GM19463 (cell line): ENCODE data around the gene MZB1.
A peak's percentile ranks its signal among the peaks of the same experiment; 100 is the strongest.
"Not testable (repeated sequence)": the region's sequence is repeated elsewhere in the genome, so short reads cannot be mapped to it uniquely, and the experiment has no call there.

Experiments used
- ATAC-seq: cut with Tn5 transposase; IDR thresholded peaks from one replicate; pipeline ENCODE4 v1.9.1; 2021; ENCODE audit warnings: mild to moderate bottlenecking, moderate library complexity; ENCODE audit not compliant: unreplicated experiment

MZB1 gene

DNA sequence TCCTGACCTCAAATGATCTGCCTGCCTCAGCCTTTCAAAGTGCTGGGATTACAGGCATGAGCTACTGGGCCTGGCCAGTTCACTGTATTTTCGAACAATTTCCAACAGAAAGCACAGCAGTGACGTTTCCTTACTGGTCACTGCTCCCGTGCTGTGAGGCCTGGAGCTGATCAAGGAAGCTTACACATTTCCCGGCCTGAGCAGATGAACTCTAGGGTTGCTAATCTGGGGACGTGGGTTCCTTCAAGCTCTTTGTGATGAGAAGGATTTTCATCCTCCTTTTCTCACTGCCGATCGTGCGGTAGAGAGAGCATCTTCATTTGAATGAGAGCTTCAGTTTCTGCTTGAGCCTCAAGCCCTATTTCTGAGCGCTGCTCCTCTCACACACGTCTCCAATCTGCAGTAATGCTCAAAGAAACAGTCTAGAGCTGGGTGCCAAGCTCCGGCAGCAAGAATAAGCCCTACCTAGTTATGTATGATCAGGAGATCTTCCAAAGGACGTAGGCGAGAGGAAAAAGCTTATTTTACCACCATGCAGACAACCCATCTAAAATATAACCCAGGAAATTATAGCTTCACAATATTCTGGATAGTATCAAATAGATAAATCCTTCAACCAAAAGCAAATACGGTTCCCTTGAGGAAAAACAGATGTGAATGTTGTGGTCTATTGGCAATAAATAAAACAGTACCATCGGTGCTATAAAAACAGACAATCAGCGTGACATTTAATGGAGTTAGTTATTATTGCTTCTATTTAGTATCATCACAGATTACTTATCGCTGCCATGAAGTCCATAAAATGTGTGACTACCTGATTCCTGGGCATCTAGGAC, 21.5 kb upstream of the MZB1 start:
- ATAC-seq, result no peak

DNA sequence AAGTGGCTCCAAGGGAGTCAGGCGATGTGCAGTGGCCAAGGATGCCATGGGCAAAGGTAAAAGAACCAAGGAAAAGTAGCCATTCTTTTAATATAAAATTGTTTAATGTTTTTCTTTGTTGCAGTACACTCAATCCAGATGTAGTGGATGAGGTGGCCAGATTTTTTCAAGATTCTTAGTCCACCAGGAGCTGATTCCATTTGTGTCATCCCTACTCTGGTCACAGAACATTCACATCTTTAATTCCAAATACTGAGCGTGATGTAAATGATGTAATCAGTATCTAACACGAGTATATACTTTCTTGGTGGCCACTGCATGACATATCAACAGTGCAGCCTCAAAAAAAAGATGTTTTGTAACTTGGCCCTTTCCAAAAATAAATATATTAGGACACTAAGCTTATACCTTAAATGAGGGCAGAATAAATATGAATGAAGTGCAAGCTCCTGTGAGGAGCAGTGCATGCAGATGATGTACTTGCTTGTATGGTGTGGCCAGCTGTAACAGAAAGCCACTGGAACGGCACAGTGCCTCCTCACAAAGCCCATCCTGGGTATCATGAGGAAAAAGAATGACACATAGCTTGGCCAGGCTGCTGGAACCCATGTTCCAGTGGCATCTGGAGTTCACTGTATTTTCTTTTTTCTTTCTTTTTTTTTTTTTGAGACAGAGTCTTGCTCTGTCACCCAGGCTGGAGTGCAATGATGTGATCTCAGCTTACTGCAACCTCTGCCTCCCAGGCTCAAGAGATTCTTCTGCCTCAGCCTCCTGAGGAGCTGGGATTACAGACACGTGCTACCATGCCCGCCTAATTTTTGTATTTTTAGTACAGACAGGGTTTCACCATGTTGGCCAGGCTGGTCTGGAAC, 20.6 kb upstream of the MZB1 start:
- ATAC-seq, result no peak

DNA sequence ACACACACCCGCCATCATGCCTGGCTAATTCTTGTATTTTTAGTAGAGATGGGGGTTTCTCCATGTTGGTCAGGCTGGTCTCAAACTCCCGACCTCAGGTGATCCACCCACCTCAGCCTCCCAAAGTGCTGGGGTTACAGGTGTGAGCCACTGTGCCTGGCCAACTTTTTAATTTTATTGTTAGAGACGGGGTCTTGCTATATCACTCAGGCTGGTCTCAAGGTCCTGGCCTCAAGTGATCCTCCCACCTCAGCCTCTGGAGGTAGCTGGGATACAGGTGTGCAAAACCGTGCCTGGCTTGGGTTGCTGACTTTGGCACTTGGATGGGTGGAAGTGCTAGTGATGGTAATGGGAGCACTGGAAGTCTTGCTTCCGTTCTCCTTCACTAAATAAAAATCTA, 19.4 kb upstream of the MZB1 start:
- not testable (repeated sequence) for ATAC-seq

DNA sequence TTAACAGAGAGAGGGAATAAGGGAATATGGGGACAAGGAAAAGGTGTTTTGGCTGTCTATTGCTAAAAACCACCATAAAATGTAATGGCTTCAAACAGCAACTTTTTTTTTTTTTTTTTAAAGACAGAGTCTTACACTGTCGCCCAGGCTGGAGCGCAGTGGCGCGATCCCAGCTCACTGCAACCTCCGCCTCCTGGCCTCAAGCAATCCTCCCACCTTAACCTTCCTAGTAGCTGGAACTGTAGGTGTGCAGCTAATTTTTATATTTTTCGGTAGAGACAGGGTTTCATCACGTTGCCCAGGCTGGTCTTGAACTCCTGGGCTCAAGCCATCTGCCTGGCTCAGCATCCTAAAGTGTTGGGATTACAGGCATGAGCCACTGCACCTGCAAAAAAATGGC, 18.5 kb upstream of the MZB1 start:
- ATAC-seq, result no peak

DNA sequence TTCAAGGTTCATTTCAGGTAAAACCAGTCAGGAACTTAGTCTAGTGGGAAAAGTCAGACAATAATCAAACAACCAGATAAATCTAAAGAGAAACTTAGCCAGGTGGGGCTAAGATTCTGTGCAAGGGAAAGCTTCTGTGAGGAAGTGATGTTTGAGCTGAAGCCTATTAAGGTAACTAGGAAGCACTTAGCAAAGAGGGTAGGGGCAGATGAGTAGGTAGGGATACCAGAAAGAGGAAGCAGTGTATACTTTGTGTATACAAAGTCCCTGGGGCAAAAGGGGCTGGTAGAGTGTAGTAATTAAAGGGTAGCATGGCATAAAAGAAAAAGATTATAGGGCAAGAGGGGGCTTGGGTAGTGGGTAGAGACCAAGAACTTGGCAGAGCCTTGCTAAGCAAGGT, 17.8 kb upstream of the MZB1 start:
- no peak for ATAC-seq

DNA sequence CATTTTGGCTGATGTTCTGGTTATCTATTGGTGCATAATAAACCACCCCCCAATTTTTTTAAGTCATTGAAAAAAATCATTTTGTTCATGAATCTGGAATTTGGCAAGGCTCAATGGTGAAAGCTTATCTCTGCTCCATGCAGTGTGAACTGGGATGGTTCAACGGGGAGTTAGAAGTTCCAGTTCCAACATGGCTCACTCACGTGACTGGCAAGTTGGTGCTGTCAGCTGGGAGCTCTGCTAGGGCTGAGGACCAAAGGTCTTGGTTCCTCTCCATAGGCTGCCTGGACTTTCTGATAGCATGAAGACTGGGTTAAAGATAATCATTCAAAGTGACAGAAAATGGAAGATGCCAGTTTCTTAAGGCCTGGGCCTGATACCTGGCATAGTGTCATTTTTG, 17.2 kb upstream of the MZB1 start:
- no peak for ATAC-seq

DNA sequence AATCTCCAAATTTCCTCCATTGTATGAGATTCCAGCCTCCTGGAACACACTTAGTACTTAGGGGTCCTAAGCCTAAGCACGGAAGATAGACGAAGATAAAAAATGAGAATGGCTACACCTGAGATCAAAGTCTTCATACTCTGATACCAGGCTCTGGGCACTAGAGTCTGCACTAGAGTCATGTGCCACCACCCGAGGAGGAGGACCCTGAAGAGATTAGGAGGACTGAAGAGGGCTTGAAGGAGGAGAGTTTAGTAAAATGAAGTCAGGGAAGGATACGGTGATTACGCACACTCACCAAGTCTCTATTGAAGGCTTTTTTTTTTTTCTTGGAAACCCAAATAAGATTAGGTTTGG, 14.7 kb upstream of the MZB1 start:
- no peak for ATAC-seq

DNA sequence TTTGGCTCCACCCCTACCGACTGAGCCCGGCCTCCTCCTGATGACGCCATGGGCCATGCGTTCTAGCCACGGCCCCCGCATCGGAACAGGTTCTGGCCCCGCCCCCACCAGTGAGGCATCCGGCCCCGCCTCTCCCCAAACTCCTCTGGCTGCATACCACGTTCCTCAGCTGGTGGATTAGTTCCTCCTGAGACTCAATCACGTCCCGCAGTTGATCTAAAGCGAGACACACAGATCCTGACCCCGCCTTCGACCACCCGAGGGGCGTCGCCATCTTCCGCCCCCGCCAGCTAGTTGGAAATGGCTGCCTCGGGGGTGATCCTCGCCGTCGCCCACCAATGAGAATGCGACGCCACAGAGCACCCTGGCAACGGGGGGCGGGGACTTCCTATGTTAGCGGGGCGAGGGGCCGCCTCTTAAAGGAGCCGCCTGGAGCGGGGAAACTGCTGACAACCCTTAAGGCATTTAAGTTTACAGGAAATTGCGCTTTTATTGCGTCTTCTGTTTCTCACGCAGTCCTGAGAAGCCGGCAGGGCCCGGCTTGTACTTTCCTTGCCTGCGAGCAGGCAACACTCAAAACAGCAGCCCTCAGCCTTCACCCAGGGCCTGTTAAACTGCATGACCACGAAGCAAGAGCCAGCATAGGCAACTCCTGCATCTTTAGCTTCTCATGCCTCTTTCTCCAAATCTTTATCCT, 14.2 kb upstream of the MZB1 start, which contains the start of gene SPATA24:
SPATA24 (minus strand) TSS at position 303 of the 697 bp plus-strand sequence; CDS start at position 274, 29 bp downstream.
- ATAC-seq, result peak; percentile 76

DNA sequence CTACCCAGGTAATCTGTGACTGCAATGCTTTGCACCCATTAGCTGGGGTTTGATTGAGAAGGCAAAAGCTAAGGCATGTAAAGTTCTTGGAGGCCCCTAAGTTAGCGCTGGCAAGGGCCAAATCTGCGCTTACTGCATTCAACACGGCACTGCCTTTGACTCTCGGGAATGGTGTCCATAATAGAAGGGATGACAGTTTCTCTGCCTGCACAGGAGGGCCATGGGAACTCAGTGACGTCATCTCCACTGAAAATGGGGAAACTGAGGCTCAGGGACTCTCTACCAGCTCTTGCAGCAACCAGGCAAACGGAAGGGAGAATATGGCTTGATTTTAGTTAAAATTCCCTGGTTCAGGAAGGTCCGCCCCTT, 13.7 kb upstream of the MZB1 start:
- no peak for ATAC-seq

DNA sequence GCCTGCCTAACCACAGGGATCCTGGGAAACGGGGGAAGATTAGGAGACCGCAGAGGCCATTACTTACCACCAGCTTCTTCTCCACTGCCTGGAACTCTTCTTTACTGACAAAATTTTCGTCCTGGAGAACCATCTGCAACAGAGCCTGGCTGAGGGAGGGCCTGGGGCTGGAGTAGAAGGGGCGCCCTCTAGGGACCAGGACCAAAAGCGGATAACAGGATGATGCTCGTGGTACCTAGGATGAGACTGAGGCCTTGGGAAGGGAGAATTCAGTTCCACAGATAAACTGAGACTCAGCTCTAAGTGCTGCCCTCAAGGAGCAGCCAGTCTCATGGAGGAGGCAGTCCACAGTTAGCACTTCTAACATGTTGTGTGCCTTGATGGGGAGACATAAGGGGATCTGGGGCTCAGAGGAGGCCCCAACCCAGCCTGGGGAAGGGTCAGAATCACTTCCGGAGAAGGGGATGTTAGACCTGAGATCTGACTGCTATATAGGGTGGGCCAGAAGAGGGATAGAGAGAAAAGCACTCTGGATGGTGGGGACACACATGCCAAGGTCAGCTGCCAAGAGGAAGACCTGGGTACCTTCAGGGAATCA, 12.9 kb upstream of the MZB1 start:
- no peak for ATAC-seq

DNA sequence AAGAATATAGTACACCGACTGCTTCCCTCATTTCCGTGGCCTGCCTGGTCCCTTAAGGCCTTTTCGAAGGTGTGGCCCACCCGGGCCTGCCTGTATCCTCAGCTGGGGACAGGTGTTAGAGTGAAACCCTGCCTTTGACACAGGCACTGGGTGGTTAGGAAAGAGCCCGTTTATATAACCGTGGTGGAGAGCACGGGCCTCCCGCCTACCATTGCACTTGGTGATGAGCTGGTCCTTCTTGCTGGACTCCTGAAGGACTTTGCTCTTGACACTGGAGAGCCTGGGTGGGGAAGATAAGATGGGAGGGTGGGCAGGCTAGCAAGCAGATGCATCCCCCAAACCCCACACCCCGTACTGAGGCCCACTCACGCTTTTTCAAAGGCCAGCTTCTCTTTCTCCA, 11.8 kb upstream of the MZB1 start:
- ATAC-seq, result no peak

DNA sequence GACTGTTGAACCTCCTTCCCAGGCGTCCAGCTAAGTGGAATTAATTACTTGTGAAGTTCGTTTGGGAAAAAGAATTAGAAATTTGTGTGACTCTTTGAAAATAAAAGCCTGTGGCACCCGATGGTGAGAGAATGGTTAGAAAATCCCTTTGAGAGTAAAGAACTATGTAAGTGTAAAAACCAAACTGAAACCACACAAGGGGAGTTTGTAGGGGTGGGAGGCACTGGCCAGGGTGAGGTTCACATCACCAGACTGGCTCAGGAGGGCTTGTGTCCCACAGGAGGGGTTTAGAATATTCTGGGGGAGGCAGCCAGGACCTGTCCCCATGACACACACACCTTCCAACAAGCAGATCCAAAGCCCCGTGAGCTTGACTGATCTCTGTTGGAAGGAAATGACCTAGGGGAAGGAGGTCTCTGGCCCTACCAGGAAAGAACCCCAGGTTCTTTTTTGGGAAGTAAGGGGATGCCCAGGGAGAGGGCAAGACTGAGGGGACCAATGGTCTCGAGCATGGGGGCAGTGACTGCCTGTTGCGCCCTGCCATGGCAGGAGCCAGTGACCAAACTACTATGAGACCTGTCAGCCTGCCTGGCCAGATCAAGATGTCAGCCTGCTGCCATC, 9.9 kb upstream of the MZB1 start:
- ATAC-seq, result peak; percentile 32

DNA sequence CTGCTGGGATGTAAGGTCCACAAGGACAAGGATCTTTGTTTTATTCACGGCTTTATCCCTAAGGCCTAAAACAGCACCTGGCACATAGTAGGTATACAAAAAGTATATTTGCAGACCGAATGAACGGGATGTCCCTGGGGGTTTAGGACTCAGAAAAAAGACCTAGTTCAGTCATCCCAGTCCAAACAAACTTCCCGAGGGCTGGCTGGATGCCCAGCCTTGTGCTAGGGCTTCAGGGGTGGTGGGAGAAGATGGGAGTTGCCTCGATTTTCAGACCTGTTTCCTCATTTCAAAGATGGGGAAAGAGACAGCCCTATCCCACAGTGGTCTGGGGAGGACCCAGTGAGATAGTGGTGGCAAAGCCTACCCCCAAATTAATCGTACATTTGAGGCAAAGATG, 8.2 kb upstream of the MZB1 start:
- no peak for ATAC-seq

DNA sequence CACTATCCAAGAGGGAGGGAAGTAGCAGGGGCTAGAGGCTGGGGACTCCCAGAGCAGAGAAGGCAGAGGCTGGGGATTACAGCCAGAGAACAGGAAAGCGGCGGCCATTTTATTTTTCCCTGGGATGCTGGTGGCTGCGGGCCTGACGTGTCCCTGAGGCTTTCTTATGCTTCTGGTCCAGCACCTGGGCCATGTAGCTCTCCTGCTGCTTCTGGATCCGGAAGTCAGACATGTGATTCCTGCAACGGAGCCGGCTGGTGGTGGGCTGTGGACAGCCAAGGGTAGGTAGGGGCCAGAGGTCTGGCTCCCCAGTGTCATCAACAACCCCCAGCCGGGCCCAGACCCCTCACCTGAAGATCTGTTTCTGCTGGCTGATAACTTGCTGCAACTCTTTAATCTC, 7.0 kb upstream of the MZB1 start:
- no peak for ATAC-seq

DNA sequence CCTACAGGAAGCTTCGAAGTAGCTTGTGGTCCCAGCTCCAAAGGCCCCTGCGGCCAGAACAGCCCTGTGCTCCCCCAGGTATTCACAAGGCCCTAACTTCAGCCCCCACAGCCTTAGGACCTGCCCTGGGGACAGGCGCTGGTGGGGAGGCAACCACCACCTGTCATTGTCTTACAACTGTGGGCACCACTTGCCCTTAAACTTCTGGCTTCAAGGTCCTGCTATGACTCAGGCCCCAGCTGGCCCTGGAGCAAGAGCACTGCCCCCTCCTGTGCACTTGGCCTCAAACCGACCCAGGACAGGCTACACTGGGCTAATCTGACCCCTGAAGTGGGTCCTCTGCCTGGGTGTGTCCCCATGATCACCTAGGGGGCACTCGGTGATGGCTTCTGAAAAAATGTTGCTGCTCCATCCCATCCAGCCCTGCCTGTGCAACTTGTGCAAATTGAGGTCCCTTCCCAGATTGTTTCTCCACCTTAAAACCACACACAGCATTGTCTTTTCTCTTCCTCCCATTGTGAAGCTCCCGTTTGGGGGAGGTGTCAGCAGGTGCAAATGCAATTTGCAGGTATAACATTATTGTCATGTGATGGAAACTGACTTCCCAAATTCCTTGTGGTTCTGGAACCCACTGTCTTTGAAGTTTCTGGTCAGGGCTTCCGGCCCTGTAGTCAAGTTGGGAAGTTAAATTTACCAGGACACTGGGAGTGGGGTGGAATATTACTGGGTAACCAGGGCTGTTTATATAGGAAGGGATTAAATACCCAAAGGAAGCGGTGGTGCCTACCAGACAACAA, 6.3 kb upstream of the MZB1 start:
- no peak for ATAC-seq

DNA sequence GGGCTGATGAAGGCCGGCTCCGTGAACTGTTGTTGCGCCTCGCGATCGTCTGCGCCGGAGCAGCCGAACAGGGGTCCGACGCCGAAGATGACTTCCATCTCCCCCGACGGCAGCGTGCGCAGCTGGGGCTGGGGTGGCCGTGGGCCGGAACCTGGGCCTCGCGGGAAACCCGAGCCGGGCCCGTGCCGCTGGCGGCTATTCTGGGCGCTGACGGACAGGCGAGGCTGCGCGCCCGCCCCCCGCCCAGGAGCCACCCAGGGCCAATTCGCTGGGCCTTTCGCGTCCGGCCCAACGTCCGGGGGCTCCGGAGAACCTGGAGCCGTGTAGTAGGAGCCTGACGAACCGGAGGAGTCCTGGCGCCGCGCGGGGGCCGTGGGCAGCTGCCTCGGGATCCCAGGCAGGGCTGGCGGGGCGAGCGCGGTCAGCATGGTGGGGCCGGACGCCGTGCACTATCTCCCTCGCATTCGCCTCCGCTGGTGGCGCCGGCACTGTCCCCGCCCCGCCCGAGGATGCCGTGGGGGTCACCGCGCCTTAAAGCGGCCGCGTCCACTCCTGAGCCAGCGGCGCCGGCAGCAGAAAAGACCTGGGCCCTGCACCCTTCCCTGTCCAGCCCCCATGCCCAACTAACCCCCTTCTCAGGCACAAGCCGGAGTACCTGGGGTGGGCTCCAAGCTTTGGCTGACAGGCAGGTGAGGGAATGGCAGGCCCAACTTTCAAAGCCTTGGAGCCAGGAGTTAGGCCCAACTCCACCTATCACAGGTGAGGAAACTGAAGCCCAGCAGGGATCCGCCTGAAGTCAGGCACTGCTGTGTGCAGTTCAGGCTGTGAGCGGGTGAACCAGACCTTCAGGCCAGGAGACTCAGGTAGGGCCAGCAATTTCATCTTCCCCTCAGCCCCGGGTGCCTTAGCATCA, 5.2 kb upstream of the MZB1 start, which contains the start of gene PROB1:
PROB1 (minus strand) TSS at position 451 of the 913 bp plus-strand sequence; CDS start at position 428, 23 bp downstream.
- ATAC-seq, result no peak

DNA sequence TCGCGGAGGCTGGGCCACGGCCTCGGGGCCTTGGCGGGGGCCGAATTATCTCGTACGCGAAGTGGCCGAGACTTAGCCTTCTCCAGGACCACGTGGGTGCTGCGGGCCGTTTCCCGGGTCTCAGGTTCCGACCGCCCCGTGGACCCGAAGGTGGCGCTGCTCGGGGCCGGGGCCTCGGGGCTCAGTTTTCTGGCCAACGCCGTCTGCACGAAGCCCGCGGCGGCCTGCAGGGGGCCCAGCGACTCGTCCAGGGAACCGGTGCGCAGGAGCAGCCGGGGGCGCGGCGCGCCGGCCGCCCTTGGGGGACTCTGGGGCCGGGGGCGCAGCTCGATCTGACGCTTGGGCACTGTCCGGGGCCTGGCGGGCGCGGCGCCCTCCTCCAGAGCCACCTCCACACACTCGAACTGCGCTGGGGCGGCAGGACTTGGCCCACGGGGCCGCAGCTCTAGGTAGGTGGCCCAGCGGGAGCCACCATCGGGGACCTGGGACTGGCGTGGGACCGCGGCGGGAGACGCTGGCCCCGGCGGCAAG, 4.5 kb upstream of the MZB1 start:
- peak; percentile 12 for ATAC-seq

DNA sequence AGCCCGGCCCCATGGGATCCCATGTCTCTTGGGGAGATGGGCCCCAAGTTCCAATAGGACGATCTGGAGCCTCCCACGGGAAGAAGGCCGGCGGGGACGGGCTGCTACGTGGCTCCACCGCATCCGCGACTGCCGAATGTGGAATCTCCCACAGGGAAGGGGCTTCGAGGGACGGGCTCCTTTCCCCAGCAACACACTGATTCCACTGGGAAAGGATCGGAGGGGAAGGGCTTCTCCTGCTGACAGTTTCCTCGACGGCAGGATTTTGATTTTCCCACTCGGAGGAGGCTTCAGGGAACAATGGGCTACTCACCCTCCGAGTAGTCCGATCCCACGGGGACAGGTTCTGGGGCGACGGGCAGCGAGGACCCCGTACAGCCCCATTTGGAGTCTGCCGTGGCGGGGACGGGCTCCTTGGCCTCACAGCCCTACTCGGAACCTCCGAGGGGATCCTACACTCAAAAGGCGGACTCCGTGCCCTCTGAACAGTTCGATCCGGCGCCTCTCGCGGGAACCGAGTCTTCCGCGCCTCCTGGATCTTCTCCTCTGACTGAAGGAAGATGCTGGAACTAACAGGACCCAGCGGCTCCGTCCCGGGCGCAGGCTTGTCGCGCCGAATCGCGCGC, 3.9 kb upstream of the MZB1 start:
- no peak for ATAC-seq
